GM15510 (cell line): Measurements from ENCODE around the gene FAM120B.

Source experiments
- POLR2A ChIP-seq: IDR thresholded peaks from 3 replicates; pipeline ENCODE4 v1.6.1; 2011; ENCODE audit warnings: borderline replicate concordance; ENCODE audit not compliant: insufficient read length; ENCODE audit errors: extremely low read depth

FAM120B gene

GRCh38 chr6:170291271-170292110, 15.1 kb upstream of the FAM120B start:
- TF ChIP-seq POLR2A: no peak

GRCh38 chr6:170292111-170292406, 14.5 kb upstream of the FAM120B start:
- TF ChIP-seq POLR2A: no peak

- TF ChIP-seq POLR2A: no peak
Measured at GRCh38 chr6:170292407-170293158, 14.0 kb upstream of the FAM120B start.

- TF ChIP-seq POLR2A: no peak
Measured at GRCh38 chr6:170293341-170294231, 13.0 kb upstream of the FAM120B start.

- TF ChIP-seq POLR2A: no peak
Measured at GRCh38 chr6:170294298-170294730, 12.2 kb upstream of the FAM120B start.

GRCh38 chr6:170294813-170295509, 11.6 kb upstream of the FAM120B start:
- TF ChIP-seq POLR2A: no peak

- no peak for TF ChIP-seq POLR2A
Measured at GRCh38 chr6:170295510-170296422, 10.8 kb upstream of the FAM120B start.

- TF ChIP-seq POLR2A: no peak
Measured at GRCh38 chr6:170296423-170296745, 10.2 kb upstream of the FAM120B start.

- no peak for TF ChIP-seq POLR2A
Measured at GRCh38 chr6:170296746-170297575, 9.6 kb upstream of the FAM120B start.

- TF ChIP-seq POLR2A: no peak
Measured at GRCh38 chr6:170297576-170298330, 8.8 kb upstream of the FAM120B start.

- TF ChIP-seq POLR2A: no peak
Measured at GRCh38 chr6:170298688-170299087, 7.9 kb upstream of the FAM120B start.

- no peak for TF ChIP-seq POLR2A
Measured at GRCh38 chr6:170301184-170301583, 5.4 kb upstream of the FAM120B start.
